SU-DHL-6 (cell line): ENCODE results near the gene PBX2.
A peak's percentile ranks its signal among the peaks of the same experiment; 100 is the strongest.
"Not testable (repeated sequence)": the region's sequence is repeated elsewhere in the genome, so short reads cannot be mapped to it uniquely, and the experiment has no call there.

Experiments
- H2AFZ ChIP-seq: fragments of 200-600 bp; sonication (generic); 2 replicates; pipeline ENCODE4 v1.6.1; 2014; ENCODE audit warnings: low read depth, mild to moderate bottlenecking, moderate library complexity, mixed read lengths, antibody characterized with exemption, low read length; ENCODE audit not compliant: severe bottlenecking
- H3F3A ChIP-seq: fragments of 200-600 bp; shearing (Covaris generic); 2 replicates; pipeline ENCODE4 v1.6.0; 2016; ENCODE audit warnings: antibody characterized with exemption, mild to moderate bottlenecking; ENCODE audit not compliant: insufficient read depth
- H3K27ac ChIP-seq: fragments of 200-600 bp; sonication (generic); 2 replicates; pipeline ENCODE4 v1.5.1; 2016; ENCODE audit warnings: low read depth, mild to moderate bottlenecking, low read length, moderate library complexity, mixed read lengths
- H3K27me3 ChIP-seq: fragments of 200-600 bp; sonication (generic), shearing (Covaris generic); 2 replicates; pipeline ENCODE4 v1.6.0; 2014; ENCODE audit warnings: mild to moderate bottlenecking, low read length
- H3K36me3 ChIP-seq: fragments of 200-600 bp; sonication (generic); 2 replicates; pipeline ENCODE4 v1.6.1; 2014; ENCODE audit warnings: mild to moderate bottlenecking, low read length, mixed read lengths
- H3K4me2 ChIP-seq: fragments of 300-600, 200-600 bp; shearing (Covaris generic), sonication (generic); 2 replicates; pipeline ENCODE4 v1.6.0; 2014; ENCODE audit warnings: low read length, low read depth, mild to moderate bottlenecking; ENCODE audit not compliant: poor library complexity, severe bottlenecking
- H3K4me3 ChIP-seq: fragments of 200-600 bp; sonication (generic); 2 replicates; pipeline ENCODE4 v1.5.1; 2014; ENCODE audit warnings: antibody characterized with exemption, low read length, mild to moderate bottlenecking, mixed read lengths; ENCODE audit not compliant: insufficient read depth, poor library complexity, severe bottlenecking
- H3K79me2 ChIP-seq: fragments of 200-600 bp; sonication (generic); 2 replicates; pipeline ENCODE4 v1.6.1; 2014; ENCODE audit warnings: mild to moderate bottlenecking, low read length, moderate library complexity; ENCODE audit not compliant: insufficient read depth
- H3K9ac ChIP-seq: fragments of 200-600 bp; sonication (generic); 2 replicates; pipeline ENCODE4 v1.7.0; 2014; ENCODE audit warnings: mild to moderate bottlenecking, low read length
- H3K9me2 ChIP-seq: fragments of 200-600 bp; sonication (generic); replicated peaks from 2 replicates; pipeline ENCODE4 v1.6.1; 2014; ENCODE audit warnings: low read length; ENCODE audit not compliant: insufficient read depth
- H3K9me3 ChIP-seq: fragments of 200-600 bp; sonication (generic); 2 replicates; pipeline ENCODE4 v1.6.1; 2014; ENCODE audit warnings: low read length, mixed read lengths; ENCODE audit not compliant: insufficient read depth
- H4K20me1 ChIP-seq: fragments of 200-600 bp; sonication (generic); 2 replicates; pipeline ENCODE4 v1.6.1; 2014; ENCODE audit warnings: low read depth, mild to moderate bottlenecking, antibody characterized with exemption, low read length, moderate library complexity, mixed read lengths
- CTCF ChIP-seq: fragments of 200-600 bp; sonication (generic); IDR thresholded peaks from one replicate; pipeline ENCODE4 v1.5.1; 2017; ENCODE audit warnings: antibody characterized with exemption, mild to moderate bottlenecking, low read length, moderate library complexity; ENCODE audit not compliant: insufficient read depth, poor library complexity, severe bottlenecking
- EZH2phosphoT487 ChIP-seq: fragments of 200-600 bp; sonication (generic), shearing (Covaris generic); conservative IDR thresholded peaks from 2 replicates; pipeline ENCODE4 v1.6.1; 2018; ENCODE audit warnings: mild to moderate bottlenecking, antibody characterized with exemption, low read length, moderate library complexity, mixed read lengths

Gene PBX2

GRCh38 chr6:32195652-32195901, 5.6 kb upstream of the PBX2 start:
- H3K27me3 ChIP-seq: no peaks in the 10 kb centered on the region
- H4K20me1 ChIP-seq: no peaks in the 10 kb centered on the region
- H3K36me3 ChIP-seq: no peaks in the 10 kb centered on the region
- TF ChIP-seq CTCF (no peak), EZH2phosphoT487 (no peak)
- H3K9ac ChIP-seq: peak overlapping the region; percentile 71
- peaks cover 47% of the 10 kb centered on the region for H3F3A ChIP-seq
- no peak overlapping the region for H2AFZ ChIP-seq
- H3K9me2 ChIP-seq: no peaks in the 10 kb centered on the region
- H3K27ac ChIP-seq: no peak overlapping the region
- H3K4me2 ChIP-seq: peak overlapping the region; percentile 85
- H3K79me2 ChIP-seq: peaks cover 13% of the 10 kb centered on the region
- no peaks in the 10 kb centered on the region for H3K9me3 ChIP-seq
- H3K4me3 ChIP-seq: no peak overlapping the region

GRCh38 chr6:32194825-32195651, 5.0 kb upstream of the PBX2 start:
- TF ChIP-seq EZH2phosphoT487 (no peak), CTCF (peak; percentile 75)
- H4K20me1 ChIP-seq: no peaks in the 10 kb centered on the region
- peak overlapping the region; percentile 58 for H3K27ac ChIP-seq
- no peaks in the 10 kb centered on the region for H3K27me3 ChIP-seq
- H3K4me2 ChIP-seq: peak overlapping the region; percentile 85
- no peaks in the 10 kb centered on the region for H3K9me2 ChIP-seq
- peaks cover 47% of the 10 kb centered on the region for H3F3A ChIP-seq
- no peaks in the 10 kb centered on the region for H3K36me3 ChIP-seq
- peak overlapping the region; percentile 59 for H3K4me3 ChIP-seq
- H3K79me2 ChIP-seq: peaks cover 13% of the 10 kb centered on the region
- H3K9ac ChIP-seq: peak overlapping the region; percentile 66
- peak overlapping the region; percentile 24 for H2AFZ ChIP-seq
- no peaks in the 10 kb centered on the region for H3K9me3 ChIP-seq

- Histone ChIP-seq H3F3A (peaks cover 47% of the 10 kb centered on the region), H3K9ac (peak overlapping the region; percentile 66), H4K20me1 (no peaks in the 10 kb centered on the region), H2AFZ (no peak overlapping the region), H3K36me3 (no peaks in the 10 kb centered on the region), H3K4me2 (peak overlapping the region; percentile 85), H3K4me3 (no peak overlapping the region), H3K27ac (no peak overlapping the region), H3K27me3 (no peaks in the 10 kb centered on the region), H3K9me2 (no peaks in the 10 kb centered on the region), H3K79me2 (peaks cover 19% of the 10 kb centered on the region), H3K9me3 (no peaks in the 10 kb centered on the region)
- TF ChIP-seq CTCF: no peak
- no peak for TF ChIP-seq EZH2phosphoT487
Observed at GRCh38 chr6:32194388-32194787, 4.4 kb upstream of the PBX2 start.

- Histone ChIP-seq H3K9ac (peak overlapping the region; percentile 91), H2AFZ (peak overlapping the region; percentile 66), H3K4me2 (peak overlapping the region; percentile 95)
Observed at GRCh38 chr6:32193096-32193495, 3.1 kb upstream of the PBX2 start.

More at GRCh38 chr6:32193096-32193495, 3.1 kb upstream of the PBX2 start:
- H4K20me1 ChIP-seq, H3K9me2 ChIP-seq, H3K36me3 ChIP-seq, H3K9me3 ChIP-seq, H3K27me3 ChIP-seq: not testable (repeated sequence)
- Histone ChIP-seq H3K4me3 (peak overlapping the region; percentile 60), H3F3A (peaks cover 47% of the 10 kb centered on the region), H3K27ac (peak overlapping the region; percentile 87), H3K79me2 (peaks cover 30% of the 10 kb centered on the region)
